GM10266 (cell line): ENCODE data around the gene DHCR7.

Source experiments
- DNase-seq: peaks from one replicate; pipeline ENCODE4 v3.0.0; 2012; ENCODE audit errors: extremely low spot score
- CTCF ChIP-seq: IDR thresholded peaks from 2 replicates; pipeline ENCODE4 v1.5.1; 2012; ENCODE audit warnings: mild to moderate bottlenecking, low read depth; ENCODE audit not compliant: control insufficient read depth, insufficient read depth; ENCODE audit errors: missing control alignments

DHCR7 gene

GRCh38 chr11:71484248-71485062 is 36.3 kb upstream of the DHCR7 start:
- TF ChIP-seq CTCF: no peak
- no peak for DNase-seq

GRCh38 chr11:71483692-71484091 is 35.5 kb upstream of the DHCR7 start:
- no peak for TF ChIP-seq CTCF
- no peak for DNase-seq

GRCh38 chr11:71482746-71483364 is 34.7 kb upstream of the DHCR7 start:
- TF ChIP-seq CTCF: no peak
- DNase-seq: no peak

GRCh38 chr11:71482216-71482615 is 34.0 kb upstream of the DHCR7 start:
- DNase-seq: no peak
- TF ChIP-seq CTCF: no peak

- DNase-seq: no peak
- TF ChIP-seq CTCF: no peak
These were observed 33.1 kb upstream of the DHCR7 start for GRCh38 chr11:71481101-71481960.

GRCh38 chr11:71478528-71478840 is 30.3 kb upstream of the DHCR7 start:
- no peak for DNase-seq
- TF ChIP-seq CTCF: no peak
